ENCODE results near the gene RUBCNL.

DNA sequence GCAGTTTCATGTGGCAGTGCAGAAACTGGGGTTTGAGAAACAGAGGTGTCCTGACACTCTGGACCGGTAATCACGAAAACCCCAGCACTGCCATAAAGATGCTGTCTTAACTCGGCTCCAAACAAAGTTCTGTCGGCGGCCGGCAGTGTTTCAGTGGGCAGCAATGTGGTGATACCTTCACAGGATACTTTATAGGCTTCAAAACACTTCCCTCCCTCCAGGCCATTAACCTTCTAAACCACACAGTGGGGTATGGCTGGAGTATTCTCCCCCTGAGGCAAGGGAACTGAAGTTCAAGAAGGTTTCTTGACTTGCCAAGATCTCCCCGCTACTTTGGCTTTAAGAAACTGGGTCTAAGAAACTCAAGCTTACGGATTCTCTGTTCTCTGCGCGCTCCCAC, 1.1 kb downstream of the RUBCNL start:
- TF ChIP-seq, protein P1, sequence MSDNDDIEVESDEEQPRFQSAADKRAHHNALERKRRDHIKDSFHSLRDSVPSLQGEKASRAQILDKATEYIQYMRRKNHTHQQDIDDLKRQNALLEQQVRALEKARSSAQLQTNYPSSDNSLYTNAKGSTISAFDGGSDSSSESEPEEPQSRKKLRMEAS (CRISPR knock-in tag; IDR thresholded peaks at IDR 0.05) = no peak
- TF ChIP-seq NR3C1 (CRISPR knock-in tag; conservative IDR thresholded peaks at IDR 0.05; ENCODE audit: low read depth) (no peak), RORB (CRISPR knock-in tag; IDR thresholded peaks at IDR 0.05) (no peak), JUN (CRISPR knock-in tag; IDR thresholded peaks at IDR 0.05) (no peak), CBFB (CRISPR knock-in tag; IDR thresholded peaks at IDR 0.05; ENCODE audit: low read depth) (no peak), TEAD1 (CRISPR knock-in tag; IDR thresholded peaks at IDR 0.05) (no peak), ZNF263 (CRISPR knock-in tag; IDR thresholded peaks at IDR 0.05; ENCODE audit: low read depth) (no peak), ETV6 (CRISPR knock-in tag; IDR thresholded peaks at IDR 0.05) (no peak), TEAD4 (CRISPR knock-in tag; IDR thresholded peaks at IDR 0.05) (no peak)
- TF ChIP-seq, protein P2, sequence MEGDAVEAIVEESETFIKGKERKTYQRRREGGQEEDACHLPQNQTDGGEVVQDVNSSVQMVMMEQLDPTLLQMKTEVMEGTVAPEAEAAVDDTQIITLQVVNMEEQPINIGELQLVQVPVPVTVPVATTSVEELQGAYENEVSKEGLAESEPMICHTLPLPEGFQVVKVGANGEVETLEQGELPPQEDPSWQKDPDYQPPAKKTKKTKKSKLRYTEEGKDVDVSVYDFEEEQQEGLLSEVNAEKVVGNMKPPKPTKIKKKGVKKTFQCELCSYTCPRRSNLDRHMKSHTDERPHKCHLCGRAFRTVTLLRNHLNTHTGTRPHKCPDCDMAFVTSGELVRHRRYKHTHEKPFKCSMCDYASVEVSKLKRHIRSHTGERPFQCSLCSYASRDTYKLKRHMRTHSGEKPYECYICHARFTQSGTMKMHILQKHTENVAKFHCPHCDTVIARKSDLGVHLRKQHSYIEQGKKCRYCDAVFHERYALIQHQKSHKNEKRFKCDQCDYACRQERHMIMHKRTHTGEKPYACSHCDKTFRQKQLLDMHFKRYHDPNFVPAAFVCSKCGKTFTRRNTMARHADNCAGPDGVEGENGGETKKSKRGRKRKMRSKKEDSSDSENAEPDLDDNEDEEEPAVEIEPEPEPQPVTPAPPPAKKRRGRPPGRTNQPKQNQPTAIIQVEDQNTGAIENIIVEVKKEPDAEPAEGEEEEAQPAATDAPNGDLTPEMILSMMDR (IDR thresholded peaks at IDR 0.05) = no peak

Data from WTC11 (cell line).